ENCODE results near the gene ATM. TPM values are rescaled to one million over a fixed set of nuclear protein-coding genes. Genes with fewer than 3 reads are reported as not detected.

Gene ATM
- total and polyA plus RNA-seq, 2 experiments from 2014 or later, result 27.6 to 59.3 TPM

- TF ChIP-seq REST (IDR thresholded peaks at IDR 0.05; ENCODE audit: unreplicated experiment), result no peak
- TF ChIP-seq ZNF114 (CRISPR knock-in tag; IDR thresholded peaks at IDR 0.05), result no peak
- TF ChIP-seq NANOG (IDR thresholded peaks at IDR 0.05; ENCODE audit: borderline replicate concordance), result no peak
- TF ChIP-seq STAT1 (IDR thresholded peaks at IDR 0.05; ENCODE audit: unreplicated experiment), result no peak
These were observed 2.3 kb downstream of the ATM start (continued) for GRCh38 chr11:108224911-108225786.

DNA sequence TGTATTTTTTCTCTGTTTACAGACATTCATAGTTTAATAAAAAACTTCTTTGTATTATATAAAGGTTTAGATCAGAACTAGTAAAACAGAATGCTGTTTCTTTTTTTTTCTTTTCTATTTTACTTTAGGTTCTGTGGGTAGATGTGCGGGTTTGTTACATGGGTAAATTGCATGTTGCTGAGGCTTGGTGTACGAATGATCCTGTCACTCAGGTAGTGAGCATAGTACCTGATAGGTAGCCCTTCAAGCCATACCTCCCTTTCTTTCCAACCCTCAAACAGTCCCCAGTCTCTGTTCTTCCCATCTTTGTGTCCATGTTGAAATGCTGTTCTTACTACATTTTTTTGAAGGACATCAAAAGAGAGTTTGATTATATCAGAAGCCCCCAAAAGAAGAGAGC lies 3.2 kb downstream of the ATM start:
- Histone ChIP-seq H4K20me1 (replicated peaks; ENCODE audit: insufficient read depth) (peaks cover 12% of the 10 kb centered on the region), H3K79me2 (replicated peaks; ENCODE audit: insufficient read depth) (peaks cover 54% of the 10 kb centered on the region), H3K4me3 (no peak overlapping the region), H3K36me3 (ENCODE audit: insufficient read depth) (peaks cover 10% of the 10 kb centered on the region; the same call in 1 of the 2 replicates), H3K27ac (ENCODE audit: low read depth) (peak overlapping the region; percentile 17; the same call in 1 of the 2 replicates), H3K9me2 (ENCODE audit: insufficient read depth) (no peaks in the 10 kb centered on the region), H3K4me2 (no peak overlapping the region), H3K27me3 (ENCODE audit: insufficient read depth) (no peaks in the 10 kb centered on the region), H3F3A (replicated peaks; ENCODE audit: low read depth) (peaks cover 5% of the 10 kb centered on the region), H2AFZ (no peak overlapping the region), H3K4me1 (ENCODE audit: insufficient read depth) (peaks cover 16% of the 10 kb centered on the region)
- Mint-ChIP-seq H3K36me3 (ENCODE audit: low read depth) (peaks cover 31% of the 10 kb centered on the region; the same call in 2 of the 3 replicates), H3K4me3 (no peak overlapping the region), H3K9me3 (no peaks in the 10 kb centered on the region), H3K4me1 (peaks cover 16% of the 10 kb centered on the region; the same call in 2 of the 3 replicates), H3K27ac (no peak overlapping the region), H3K27me3 (ENCODE audit: insufficient read depth, low read depth, poor library complexity) (no peaks in the 10 kb centered on the region)
- DNase-seq (ENCODE audit: low spot score) (no peak), ATAC-seq (no peak)
- TF ChIP-seq, protein P1, sequence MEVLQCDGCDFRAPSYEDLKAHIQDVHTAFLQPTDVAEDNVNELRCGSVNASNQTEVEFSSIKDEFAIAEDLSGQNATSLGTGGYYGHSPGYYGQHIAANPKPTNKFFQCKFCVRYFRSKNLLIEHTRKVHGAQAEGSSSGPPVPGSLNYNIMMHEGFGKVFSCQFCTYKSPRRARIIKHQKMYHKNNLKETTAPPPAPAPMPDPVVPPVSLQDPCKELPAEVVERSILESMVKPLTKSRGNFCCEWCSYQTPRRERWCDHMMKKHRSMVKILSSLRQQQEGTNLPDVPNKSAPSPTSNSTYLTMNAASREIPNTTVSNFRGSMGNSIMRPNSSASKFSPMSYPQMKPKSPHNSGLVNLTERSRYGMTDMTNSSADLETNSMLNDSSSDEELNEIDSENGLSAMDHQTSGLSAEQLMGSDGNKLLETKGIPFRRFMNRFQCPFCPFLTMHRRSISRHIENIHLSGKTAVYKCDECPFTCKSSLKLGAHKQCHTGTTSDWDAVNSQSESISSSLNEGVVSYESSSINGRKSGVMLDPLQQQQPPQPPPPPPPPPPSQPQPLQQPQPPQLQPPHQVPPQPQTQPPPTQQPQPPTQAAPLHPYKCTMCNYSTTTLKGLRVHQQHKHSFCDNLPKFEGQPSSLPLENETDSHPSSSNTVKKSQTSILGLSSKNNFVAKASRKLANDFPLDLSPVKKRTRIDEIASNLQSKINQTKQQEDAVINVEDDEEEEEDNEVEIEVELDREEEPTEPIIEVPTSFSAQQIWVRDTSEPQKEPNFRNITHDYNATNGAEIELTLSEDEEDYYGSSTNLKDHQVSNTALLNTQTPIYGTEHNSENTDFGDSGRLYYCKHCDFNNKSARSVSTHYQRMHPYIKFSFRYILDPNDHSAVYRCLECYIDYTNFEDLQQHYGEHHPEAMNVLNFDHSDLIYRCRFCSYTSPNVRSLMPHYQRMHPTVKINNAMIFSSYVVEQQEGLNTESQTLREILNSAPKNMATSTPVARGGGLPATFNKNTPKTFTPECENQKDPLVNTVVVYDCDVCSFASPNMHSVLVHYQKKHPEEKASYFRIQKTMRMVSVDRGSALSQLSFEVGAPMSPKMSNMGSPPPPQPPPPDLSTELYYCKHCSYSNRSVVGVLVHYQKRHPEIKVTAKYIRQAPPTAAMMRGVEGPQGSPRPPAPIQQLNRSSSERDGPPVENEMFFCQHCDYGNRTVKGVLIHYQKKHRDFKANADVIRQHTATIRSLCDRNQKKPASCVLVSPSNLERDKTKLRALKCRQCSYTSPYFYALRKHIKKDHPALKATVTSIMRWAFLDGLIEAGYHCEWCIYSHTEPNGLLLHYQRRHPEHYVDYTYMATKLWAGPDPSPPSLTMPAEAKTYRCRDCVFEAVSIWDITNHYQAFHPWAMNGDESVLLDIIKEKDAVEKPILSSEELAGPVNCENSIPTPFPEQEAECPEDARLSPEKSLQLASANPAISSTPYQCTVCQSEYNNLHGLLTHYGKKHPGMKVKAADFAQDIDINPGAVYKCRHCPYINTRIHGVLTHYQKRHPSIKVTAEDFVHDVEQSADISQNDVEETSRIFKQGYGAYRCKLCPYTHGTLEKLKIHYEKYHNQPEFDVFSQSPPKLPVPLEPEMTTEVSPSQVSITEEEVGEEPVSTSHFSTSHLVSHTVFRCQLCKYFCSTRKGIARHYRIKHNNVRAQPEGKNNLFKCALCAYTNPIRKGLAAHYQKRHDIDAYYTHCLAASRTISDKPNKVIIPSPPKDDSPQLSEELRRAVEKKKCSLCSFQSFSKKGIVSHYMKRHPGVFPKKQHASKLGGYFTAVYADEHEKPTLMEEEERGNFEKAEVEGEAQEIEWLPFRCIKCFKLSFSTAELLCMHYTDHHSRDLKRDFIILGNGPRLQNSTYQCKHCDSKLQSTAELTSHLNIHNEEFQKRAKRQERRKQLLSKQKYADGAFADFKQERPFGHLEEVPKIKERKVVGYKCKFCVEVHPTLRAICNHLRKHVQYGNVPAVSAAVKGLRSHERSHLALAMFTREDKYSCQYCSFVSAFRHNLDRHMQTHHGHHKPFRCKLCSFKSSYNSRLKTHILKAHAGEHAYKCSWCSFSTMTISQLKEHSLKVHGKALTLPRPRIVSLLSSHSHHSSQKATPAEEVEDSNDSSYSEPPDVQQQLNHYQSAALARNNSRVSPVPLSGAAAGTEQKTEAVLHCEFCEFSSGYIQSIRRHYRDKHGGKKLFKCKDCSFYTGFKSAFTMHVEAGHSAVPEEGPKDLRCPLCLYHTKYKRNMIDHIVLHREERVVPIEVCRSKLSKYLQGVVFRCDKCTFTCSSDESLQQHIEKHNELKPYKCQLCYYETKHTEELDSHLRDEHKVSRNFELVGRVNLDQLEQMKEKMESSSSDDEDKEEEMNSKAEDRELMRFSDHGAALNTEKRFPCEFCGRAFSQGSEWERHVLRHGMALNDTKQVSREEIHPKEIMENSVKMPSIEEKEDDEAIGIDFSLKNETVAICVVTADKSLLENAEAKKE (CRISPR knock-in tag; IDR thresholded peaks at IDR 0.05), result no peak
- TF ChIP-seq STAT1 (IDR thresholded peaks at IDR 0.05; ENCODE audit: unreplicated experiment), result no peak
- TF ChIP-seq JUNB (IDR thresholded peaks at IDR 0.05; ENCODE audit: unreplicated experiment), result no peak
- TF ChIP-seq REST (IDR thresholded peaks at IDR 0.05; ENCODE audit: unreplicated experiment), result no peak
- TF ChIP-seq NANOG (IDR thresholded peaks at IDR 0.05; ENCODE audit: borderline replicate concordance), result no peak
- TF ChIP-seq ZNF331 (CRISPR knock-in tag; IDR thresholded peaks at IDR 0.05; ENCODE audit: low read depth), result no peak
- TF ChIP-seq EZH2 (IDR thresholded peaks at IDR 0.05; ENCODE audit: low read depth, unreplicated experiment), result no peak
